HFFc6 (cell line): ENCODE measurements around the gene PEX11B. TPM values are rescaled to one million over a fixed set of nuclear protein-coding genes. Genes with fewer than 3 reads are reported as not detected.

ENCODE experiments used
- DNase-seq: peaks from one replicate; pipeline ENCODE4 v3.0.0-alpha.2; 2018
- H3K27ac Mint-ChIP-seq: 2 replicates; pipeline ENCODE4 v1.8.0; 2020; ENCODE audit warnings: mild to moderate bottlenecking, mixed read lengths
- H3K27me3 Mint-ChIP-seq: 2 replicates; pipeline ENCODE4 v1.8.0; 2021; ENCODE audit warnings: mild to moderate bottlenecking, moderate library complexity, mixed read lengths; ENCODE audit not compliant: insufficient read depth
- H3K36me3 Mint-ChIP-seq: 2 replicates; pipeline ENCODE4 v1.8.0; 2021; ENCODE audit warnings: low read depth, mixed read lengths
- H3K4me1 Mint-ChIP-seq: 2 replicates; pipeline ENCODE4 v1.8.0; 2020; ENCODE audit warnings: low read depth, mixed read lengths
- H3K4me3 Mint-ChIP-seq: 2 replicates; pipeline ENCODE4 v1.8.0; 2020; ENCODE audit warnings: mild to moderate bottlenecking, moderate library complexity, mixed read lengths
- H3K9me3 Mint-ChIP-seq: 2 replicates; pipeline ENCODE4 v1.8.0; 2020; ENCODE audit warnings: mild to moderate bottlenecking, mixed read lengths
- total RNA-seq, 6 experiments: library from RNA; stranded (reverse); fragmentation: NEBNext Ultra II Directional; extraction: Animal tissue kit (Norgen Biotek cat#: 25700); gene quantifications; 2 replicates in 1 of 6; 3 replicates in 5 of 6; pipeline ENCODE4 v1.2.3, GENCODE V29; 2021
- TF ChIP-seq, protein P1 (sequence below): fragments of 200-600 bp; sonication (generic); IDR thresholded peaks from 2 replicates; pipeline ENCODE4 v1.5.0; 2021; ENCODE audit warnings: antibody characterized with exemption, mild to moderate bottlenecking

PEX11B gene
- total RNA-seq, 6 experiments from 2014 or later, result 30.3 to 41.1 (median 35.6) TPM

DNA sequence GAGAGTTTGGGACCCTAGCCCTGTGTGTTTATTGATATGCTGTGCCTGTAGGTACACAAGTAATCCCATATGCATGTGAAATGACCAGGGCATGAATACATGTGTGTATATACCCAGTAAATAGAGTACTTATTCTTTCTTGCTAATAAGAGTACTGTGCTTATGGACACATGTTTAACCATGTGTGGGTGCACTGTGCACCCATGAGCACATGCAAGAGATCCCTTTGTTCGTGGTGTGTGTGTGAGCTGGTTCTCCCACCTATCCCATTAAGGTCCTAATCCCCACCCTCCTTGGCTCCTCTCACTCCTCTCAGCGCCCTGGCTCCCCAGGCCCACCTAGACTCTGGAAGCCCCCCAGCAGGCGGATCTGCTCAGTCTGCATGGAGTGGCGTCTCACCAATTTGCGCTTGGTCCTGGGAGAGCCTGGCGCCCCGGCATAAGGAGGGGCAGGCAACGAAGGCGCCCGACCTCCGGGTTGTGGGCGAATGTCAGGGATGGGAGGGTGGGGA, 41.5 kb upstream of the PEX11B start:
- Mint-ChIP-seq H3K9me3 (no peaks in the 10 kb centered on the region), H3K27ac (peak overlapping the region; percentile 14; the same call in 1 of the 2 replicates), H3K4me1 (peaks cover 72% of the 10 kb centered on the region), H3K4me3 (peak overlapping the region; percentile 92), H3K27me3 (peaks cover 3% of the 10 kb centered on the region), H3K36me3 (no peaks in the 10 kb centered on the region)
- no peak for DNase-seq
- TF ChIP-seq, protein P1, sequence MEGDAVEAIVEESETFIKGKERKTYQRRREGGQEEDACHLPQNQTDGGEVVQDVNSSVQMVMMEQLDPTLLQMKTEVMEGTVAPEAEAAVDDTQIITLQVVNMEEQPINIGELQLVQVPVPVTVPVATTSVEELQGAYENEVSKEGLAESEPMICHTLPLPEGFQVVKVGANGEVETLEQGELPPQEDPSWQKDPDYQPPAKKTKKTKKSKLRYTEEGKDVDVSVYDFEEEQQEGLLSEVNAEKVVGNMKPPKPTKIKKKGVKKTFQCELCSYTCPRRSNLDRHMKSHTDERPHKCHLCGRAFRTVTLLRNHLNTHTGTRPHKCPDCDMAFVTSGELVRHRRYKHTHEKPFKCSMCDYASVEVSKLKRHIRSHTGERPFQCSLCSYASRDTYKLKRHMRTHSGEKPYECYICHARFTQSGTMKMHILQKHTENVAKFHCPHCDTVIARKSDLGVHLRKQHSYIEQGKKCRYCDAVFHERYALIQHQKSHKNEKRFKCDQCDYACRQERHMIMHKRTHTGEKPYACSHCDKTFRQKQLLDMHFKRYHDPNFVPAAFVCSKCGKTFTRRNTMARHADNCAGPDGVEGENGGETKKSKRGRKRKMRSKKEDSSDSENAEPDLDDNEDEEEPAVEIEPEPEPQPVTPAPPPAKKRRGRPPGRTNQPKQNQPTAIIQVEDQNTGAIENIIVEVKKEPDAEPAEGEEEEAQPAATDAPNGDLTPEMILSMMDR, result no peak

DNA sequence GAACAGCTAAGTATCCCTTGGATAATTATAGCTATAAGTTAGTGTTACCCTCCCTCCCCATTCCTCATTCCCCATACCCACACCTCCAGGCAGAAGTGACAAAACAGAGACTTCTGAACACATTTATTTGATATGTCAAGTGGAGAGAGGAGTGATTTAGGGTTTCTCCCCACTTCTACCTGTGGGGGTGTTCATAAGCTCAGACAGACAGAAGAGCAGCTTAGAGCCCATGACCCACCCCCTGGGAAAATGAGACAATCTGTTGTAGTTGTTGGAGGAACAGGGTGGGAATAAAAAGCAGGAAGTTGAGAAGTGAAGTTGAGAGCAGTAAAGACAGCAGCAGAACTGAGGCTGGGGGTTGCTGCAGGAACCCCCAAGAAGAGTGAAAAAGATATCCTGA, 40.8 kb upstream of the PEX11B start:
- H3K4me1 Mint-ChIP-seq, result peaks cover 76% of the 10 kb centered on the region
- TF ChIP-seq, protein P1, result no peak
- H3K9me3 Mint-ChIP-seq, result no peaks in the 10 kb centered on the region
- no peaks in the 10 kb centered on the region for H3K36me3 Mint-ChIP-seq
- peak overlapping the region; percentile 92; the same call in 1 of the 2 replicates for H3K4me3 Mint-ChIP-seq
- DNase-seq, result no peak
- peak overlapping the region; percentile 14 for H3K27ac Mint-ChIP-seq
- H3K27me3 Mint-ChIP-seq, result peaks cover 3% of the 10 kb centered on the region

DNA sequence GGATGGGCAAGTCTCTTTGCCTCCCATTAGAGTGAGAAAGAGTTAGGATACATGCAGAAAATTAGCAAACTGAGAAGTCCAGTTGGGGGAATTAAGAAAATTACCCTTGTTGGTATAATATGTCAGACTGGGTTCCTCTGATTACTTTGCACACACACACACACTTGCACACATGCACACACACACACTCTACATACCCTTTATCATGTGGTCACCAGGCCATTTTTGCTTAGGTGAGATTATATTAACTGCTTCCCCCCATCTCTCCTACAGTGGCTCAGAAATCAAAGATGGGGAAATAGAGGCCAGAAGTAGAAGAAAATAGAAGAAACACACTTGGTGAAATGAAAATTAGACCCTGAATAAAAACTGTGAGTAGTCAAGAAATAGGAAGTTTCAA, 40.2 kb upstream of the PEX11B start:
- TF ChIP-seq, protein P1, result no peak
- no peaks in the 10 kb centered on the region for H3K9me3 Mint-ChIP-seq
- peak overlapping the region; percentile 0; the same call in 1 of the 2 replicates for H3K27ac Mint-ChIP-seq
- H3K4me3 Mint-ChIP-seq, result peak overlapping the region; percentile 90
- DNase-seq, result no peak
- peaks cover 76% of the 10 kb centered on the region for H3K4me1 Mint-ChIP-seq
- no peaks in the 10 kb centered on the region for H3K36me3 Mint-ChIP-seq
- H3K27me3 Mint-ChIP-seq, result peaks cover under 1% of the 10 kb centered on the region; the same call in 1 of the 2 replicates

DNA sequence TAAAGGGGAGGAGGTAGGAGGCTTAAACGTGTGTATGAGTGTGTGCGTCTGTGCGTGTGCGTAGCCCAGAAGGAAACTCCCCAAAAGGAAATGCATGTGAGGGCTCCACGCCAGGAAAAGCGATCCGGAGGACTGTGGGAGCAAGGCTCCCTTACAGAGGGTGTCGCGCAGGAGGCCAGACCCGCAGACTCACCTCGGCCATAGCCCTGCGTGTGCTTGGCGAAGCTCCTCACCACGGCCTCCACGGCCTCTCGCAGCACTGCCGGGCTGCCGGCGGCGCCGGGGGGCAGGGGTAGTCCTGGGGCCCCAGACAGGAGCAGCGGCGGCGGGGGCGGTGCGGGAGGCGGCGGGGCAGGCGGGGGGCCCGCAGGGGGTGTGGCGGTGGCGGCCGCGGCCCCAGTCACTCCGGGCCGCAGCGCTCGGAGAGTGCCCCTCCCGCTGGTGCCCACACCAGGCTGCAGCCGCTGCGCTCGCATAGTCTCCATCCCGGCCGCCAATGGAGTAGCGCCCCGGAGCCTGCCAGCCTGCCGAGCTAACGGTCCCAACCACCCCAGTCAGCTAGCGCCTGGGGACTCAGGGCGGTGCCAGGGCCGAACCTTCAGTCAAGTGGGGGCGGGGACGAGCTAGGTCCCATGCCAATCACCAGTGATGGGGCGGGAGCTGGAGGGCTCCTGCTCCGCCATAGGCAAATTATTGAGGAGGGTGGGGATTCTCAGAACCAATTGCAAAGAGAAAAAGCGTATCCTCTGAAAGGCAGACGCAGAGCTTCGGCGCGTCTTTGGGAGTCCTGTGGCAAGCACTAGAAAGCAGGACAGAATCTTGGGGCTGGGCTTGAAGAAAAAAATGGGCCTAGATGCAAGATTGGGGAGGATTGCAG, 39.2 kb upstream of the PEX11B start, which contains the start of gene LIX1L:
LIX1L (minus strand) TSS at position 575 of the 877 bp plus-strand sequence; CDS start at position 485, 90 bp downstream.
- TF ChIP-seq, protein P1, result no peak
- Mint-ChIP-seq H3K27me3 (no peaks in the 10 kb centered on the region), H3K4me1 (peaks cover 71% of the 10 kb centered on the region), H3K27ac (peak within 1 kb of the TSS; percentile 81), H3K36me3 (0 out of 2 replicates have a peak, but pooled peaks cover 7% of the 10 kb centered on the region), H3K4me3 (peak within 1 kb of the TSS; percentile 90), H3K9me3 (no peaks in the 10 kb centered on the region)
- peak; percentile 97 for DNase-seq

DNA sequence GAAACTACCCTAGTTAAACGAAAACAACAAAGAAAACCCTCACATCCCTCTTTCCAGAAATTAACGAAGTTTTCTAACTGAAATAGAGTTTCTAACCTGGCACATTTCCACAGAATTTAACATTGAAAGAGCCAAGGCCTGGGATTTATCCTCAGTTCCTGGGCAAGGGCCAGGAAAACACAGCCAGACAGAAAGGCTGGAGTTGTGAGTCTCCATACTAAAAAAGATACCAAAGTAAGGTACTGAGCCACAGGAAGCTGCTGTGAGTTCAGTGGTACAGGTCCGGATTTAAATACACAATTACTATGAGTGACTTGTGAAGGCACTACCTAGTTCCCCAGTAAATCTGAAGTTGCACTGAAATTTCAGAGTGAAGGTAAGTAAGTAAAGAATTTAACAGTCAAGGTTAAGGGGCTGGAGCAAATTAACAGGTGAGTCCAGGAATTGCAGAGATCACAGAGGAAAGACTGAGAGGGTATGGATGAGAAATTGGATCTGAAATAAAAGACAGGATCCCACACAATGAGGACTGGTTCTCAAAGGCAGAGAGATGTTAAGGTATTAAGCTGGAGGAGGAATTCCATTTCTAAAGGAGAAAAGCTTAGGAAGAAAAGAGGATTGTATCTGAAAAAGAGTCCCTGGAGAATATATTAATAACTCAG, 38.4 kb upstream of the PEX11B start:
- TF ChIP-seq, protein P1, result no peak
- Mint-ChIP-seq H3K27ac (peak overlapping the region; percentile 81), H3K27me3 (no peaks in the 10 kb centered on the region), H3K9me3 (no peaks in the 10 kb centered on the region), H3K36me3 (peaks cover 12% of the 10 kb centered on the region), H3K4me1 (peaks cover 74% of the 10 kb centered on the region), H3K4me3 (peak overlapping the region; percentile 90)
- no peak for DNase-seq
